Stimulated activated CD4-positive, alpha-beta T cell treated with anti-CD3 and anti-CD28 coated beads, Interleukin-4, amount 100 ng/mL, for 1 hour (primary cell): ENCODE results near the gene DFFB.

Experiments
- DNase-seq: peaks from one replicate; pipeline ENCODE4 v3.0.0-alpha.2; 2020

DFFB gene

GRCh38 chr1:3834701-3835100, 22.6 kb upstream of the DFFB start:
- no peak for DNase-seq

GRCh38 chr1:3836421-3836820, 20.9 kb upstream of the DFFB start:
- no peak for DNase-seq

- no peak for DNase-seq
These were observed 20.1 kb upstream of the DFFB start for GRCh38 chr1:3837200-3837599.

GRCh38 chr1:3837685-3838084, 19.6 kb upstream of the DFFB start:
- DNase-seq = no peak

GRCh38 chr1:3838788-3839187, 18.5 kb upstream of the DFFB start:
- no peak for DNase-seq

- DNase-seq = no peak
These were observed 15.8 kb upstream of the DFFB start for GRCh38 chr1:3841491-3841890.

GRCh38 chr1:3842912-3843311, 14.4 kb upstream of the DFFB start:
- DNase-seq = no peak

- DNase-seq = no peak
These were observed 10.7 kb upstream of the DFFB start for GRCh38 chr1:3846541-3846940.

GRCh38 chr1:3847081-3847480, 10.2 kb upstream of the DFFB start:
- no peak for DNase-seq

GRCh38 chr1:3850857-3851256, 6.4 kb upstream of the DFFB start:
- no peak for DNase-seq

GRCh38 chr1:3851292-3851691, 6.0 kb upstream of the DFFB start:
- no peak for DNase-seq

- no peak for DNase-seq
These were observed 5.2 kb upstream of the DFFB start for GRCh38 chr1:3852091-3852490.

- no peak for DNase-seq
These were observed 4.4 kb upstream of the DFFB start for GRCh38 chr1:3852711-3853485.

GRCh38 chr1:3857791-3858129, 484 bp downstream of the DFFB start:
- DNase-seq = no peak

- no peak for DNase-seq
These were observed 1.1 kb downstream of the DFFB start for GRCh38 chr1:3858231-3858981.

GRCh38 chr1:3863231-3863935, 6.1 kb downstream of the DFFB start:
- DNase-seq = no peak

GRCh38 chr1:3864884-3865283, 7.6 kb downstream of the DFFB start:
- DNase-seq = no peak

GRCh38 chr1:3865606-3866160, 8.4 kb downstream of the DFFB start:
- DNase-seq = no peak

- no peak for DNase-seq
These were observed 11.3 kb downstream of the DFFB start for GRCh38 chr1:3868464-3869006.

- DNase-seq = no peak
These were observed 12.6 kb downstream of the DFFB start for GRCh38 chr1:3869751-3870301.

- DNase-seq = no peak
These were observed 14.2 kb downstream of the DFFB start for GRCh38 chr1:3871451-3871805.

- DNase-seq = no peak
These were observed 15.3 kb downstream of the DFFB start for GRCh38 chr1:3872546-3872945.

GRCh38 chr1:3874736-3875135, 17.5 kb downstream of the DFFB start:
- DNase-seq = no peak
